HAP-1 (cell line): Measurements from ENCODE around the gene SEMA4D.

Experiments used
- DNase-seq, 2 experiments: peaks; one replicate each; pipeline ENCODE4 v3.0.0-alpha.2; 2016 to 2020; ENCODE audit warnings: low spot score in 2 of 2
- H3K27me3 ChIP-seq: fragments of 250-450 bp; sonication (Bioruptor Pico); 2 replicates; pipeline ENCODE4 v1.5.1; 2020; ENCODE audit warnings: low read depth, mild to moderate bottlenecking, moderate library complexity
- H3K36me3 ChIP-seq: fragments of 250-450 bp; sonication (Bioruptor Pico); replicated peaks from 2 replicates; pipeline ENCODE4 v1.5.1; 2020; ENCODE audit warnings: mild to moderate bottlenecking
- H3K4me1 ChIP-seq: fragments of 250-450 bp; sonication (Bioruptor Pico); 2 replicates; pipeline ENCODE4 v1.5.1; 2020; ENCODE audit warnings: mild to moderate bottlenecking
- H3K4me3 ChIP-seq: fragments of 250-450 bp; sonication (Bioruptor Pico); 2 replicates; pipeline ENCODE4 v1.5.1; 2020; ENCODE audit warnings: mild to moderate bottlenecking, moderate library complexity
- H3K9me3 ChIP-seq: fragments of 250-450 bp; sonication (Bioruptor Pico); 2 replicates; pipeline ENCODE4 v1.5.1; 2020; ENCODE audit warnings: mild to moderate bottlenecking, moderate library complexity
- in situ Hi-C: fragments of 300-500 bp; cut with MboI; formaldehyde crosslinking; loops from 3 replicates; pipeline ENCODE4 v1.14.3; 2020; ENCODE audit warnings: low sequenced_read_pairs, inconsistent platforms, mixed read lengths

SEMA4D gene

GRCh38 chr9:89420397-89421178 lies 77.3 kb downstream of the SEMA4D start:
- in situ Hi-C loops: no loop called here

GRCh38 chr9:89419978-89420394 lies 77.9 kb downstream of the SEMA4D start:
- H3K4me3 ChIP-seq: no peak overlapping the region
- H3K9me3 ChIP-seq: no peaks in the 10 kb centered on the region
- no peak for DNase-seq
- in situ Hi-C loops: no loop called here
- H3K4me1 ChIP-seq: no peaks in the 10 kb centered on the region
- no peaks in the 10 kb centered on the region for H3K27me3 ChIP-seq
- H3K36me3 ChIP-seq: no peaks in the 10 kb centered on the region

More at GRCh38 chr9:89420397-89421178, 77.3 kb downstream of the SEMA4D start:
- no peaks in the 10 kb centered on the region for H3K4me1 ChIP-seq
- no peaks in the 10 kb centered on the region for H3K9me3 ChIP-seq
- no peaks in the 10 kb centered on the region for H3K36me3 ChIP-seq
- no peak for DNase-seq
- H3K4me3 ChIP-seq: no peak overlapping the region
- H3K27me3 ChIP-seq: no peaks in the 10 kb centered on the region

- DNase-seq: no peak
- H3K9me3 ChIP-seq: no peaks in the 10 kb centered on the region
- in situ Hi-C loops: no loop called here
- H3K36me3 ChIP-seq: no peaks in the 10 kb centered on the region
- H3K4me1 ChIP-seq: no peaks in the 10 kb centered on the region
- H3K27me3 ChIP-seq: no peaks in the 10 kb centered on the region
- no peak overlapping the region for H3K4me3 ChIP-seq
Measured at GRCh38 chr9:89418882-89419640, 78.9 kb downstream of the SEMA4D start.

DNA sequence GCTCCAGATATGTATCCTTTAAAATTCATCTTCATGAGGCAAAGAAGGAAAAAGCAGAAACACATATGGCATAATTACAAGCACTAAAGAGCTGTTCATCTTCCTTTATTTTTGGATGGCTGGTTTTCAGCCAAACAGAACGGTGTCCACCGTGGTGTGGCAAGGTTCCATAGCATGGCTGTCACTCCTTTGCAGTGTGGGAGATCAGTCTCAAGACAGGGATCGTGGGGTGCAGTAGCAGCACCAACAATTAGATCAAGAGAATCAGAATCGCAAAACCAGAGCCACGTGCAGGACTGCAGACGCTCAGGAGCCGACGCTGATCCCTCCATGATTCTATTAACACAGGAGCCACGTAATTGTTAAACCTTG lies 79.5 kb downstream of the SEMA4D start:
- H3K27me3 ChIP-seq: no peaks in the 10 kb centered on the region
- no peaks in the 10 kb centered on the region for H3K36me3 ChIP-seq
- in situ Hi-C loops: no loop called here
- H3K9me3 ChIP-seq: no peaks in the 10 kb centered on the region
- H3K4me3 ChIP-seq: no peak overlapping the region
- H3K4me1 ChIP-seq: no peaks in the 10 kb centered on the region
- DNase-seq: no peak

DNA sequence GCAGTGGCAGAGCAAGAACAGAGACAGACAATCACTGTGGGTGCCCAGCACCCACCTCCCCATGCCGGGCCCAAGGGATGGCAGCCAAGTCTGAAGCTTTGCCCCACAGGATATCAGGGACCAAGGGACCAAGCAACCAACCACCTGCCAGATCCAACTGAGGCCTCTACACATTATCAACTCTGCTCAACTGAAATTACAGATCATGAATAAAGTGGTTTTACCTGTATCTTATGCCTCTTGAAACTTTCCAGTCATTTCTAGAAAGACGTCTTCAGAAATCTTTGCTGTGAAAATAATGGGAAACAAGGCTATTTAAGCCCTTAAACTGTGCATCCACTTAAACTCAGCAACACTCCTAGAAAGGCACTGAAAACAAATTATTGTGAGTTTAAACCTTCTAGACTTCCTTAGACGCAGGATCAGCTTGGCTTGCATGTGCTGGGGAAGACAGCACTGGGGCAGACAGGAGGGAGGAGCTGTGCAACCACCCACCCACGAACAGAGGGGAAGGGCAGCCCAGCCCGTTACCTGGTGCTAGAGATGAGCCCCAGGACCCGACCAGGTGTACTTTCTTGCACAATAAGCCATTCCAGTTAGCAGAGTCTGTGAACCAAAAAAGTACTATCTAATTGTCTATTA lies 80.0 kb downstream of the SEMA4D start:
- in situ Hi-C loops: no loop called here
- H3K27me3 ChIP-seq: no peaks in the 10 kb centered on the region
- DNase-seq: no peak
- no peaks in the 10 kb centered on the region for H3K9me3 ChIP-seq
- H3K4me1 ChIP-seq: no peaks in the 10 kb centered on the region
- H3K36me3 ChIP-seq: no peaks in the 10 kb centered on the region
- no peak overlapping the region for H3K4me3 ChIP-seq

GRCh38 chr9:89414670-89415324 lies 83.1 kb downstream of the SEMA4D start:
- Histone ChIP-seq H3K4me3 (no peak overlapping the region), H3K4me1 (no peaks in the 10 kb centered on the region), H3K36me3 (no peaks in the 10 kb centered on the region), H3K9me3 (no peaks in the 10 kb centered on the region), H3K27me3 (no peaks in the 10 kb centered on the region)
- in situ Hi-C loops: no loop called here
- DNase-seq: no peak

DNA sequence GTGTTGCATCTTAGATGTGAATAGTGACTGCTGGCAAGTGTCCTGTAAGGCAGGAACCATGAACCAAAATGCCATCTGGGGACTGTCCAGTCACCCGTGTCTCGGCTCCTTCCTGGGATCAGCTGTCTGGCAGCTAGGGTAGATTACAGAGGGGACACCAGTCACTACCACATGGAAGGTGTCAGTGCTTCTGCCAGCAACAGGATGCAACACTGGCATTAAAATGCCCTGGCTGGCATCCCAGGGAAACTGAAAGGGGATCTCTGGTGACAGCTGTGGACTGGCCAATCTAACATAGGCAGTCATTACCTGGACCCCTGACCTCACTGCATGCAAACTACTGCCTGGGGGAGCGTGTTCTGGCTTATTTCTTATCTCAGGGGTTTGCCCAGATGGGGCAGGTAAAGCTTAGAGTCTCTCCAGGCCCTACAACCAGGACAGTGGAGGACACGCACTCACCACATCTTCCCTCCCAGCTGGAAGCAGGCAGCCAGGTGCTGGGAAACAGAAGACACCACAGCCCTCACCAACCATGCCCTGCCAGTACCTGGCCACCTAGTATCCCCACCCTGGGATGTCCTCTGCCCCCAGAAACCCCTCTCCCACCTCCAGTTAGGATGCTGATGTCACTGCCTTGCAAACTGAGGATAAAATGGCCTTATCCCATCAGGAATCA lies 83.8 kb downstream of the SEMA4D start:
- Histone ChIP-seq H3K36me3 (no peaks in the 10 kb centered on the region), H3K9me3 (no peaks in the 10 kb centered on the region), H3K4me1 (no peaks in the 10 kb centered on the region), H3K4me3 (no peak overlapping the region), H3K27me3 (no peaks in the 10 kb centered on the region)
- DNase-seq: no peak
- in situ Hi-C loops: no loop called here

DNA sequence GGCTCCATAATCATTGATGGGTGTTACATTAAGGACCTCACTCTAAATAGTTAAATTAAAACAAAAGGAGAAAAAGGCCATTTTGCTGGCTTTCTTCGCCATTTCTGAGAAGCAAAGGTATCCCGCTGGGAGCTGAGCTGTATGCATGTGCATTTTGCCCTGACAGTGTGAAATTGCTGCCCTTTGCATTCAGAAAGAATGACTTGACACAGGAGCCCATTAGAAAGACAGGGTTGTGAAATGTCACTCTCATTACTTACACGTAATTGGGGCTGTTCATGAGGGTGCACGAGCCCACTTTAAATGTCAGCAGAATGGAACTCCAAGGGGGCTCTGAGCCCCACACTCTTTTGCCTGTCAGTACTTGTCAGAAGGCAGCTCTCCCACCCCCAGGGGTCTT lies 85.0 kb downstream of the SEMA4D start:
- Histone ChIP-seq H3K4me3 (no peak overlapping the region), H3K27me3 (no peaks in the 10 kb centered on the region), H3K36me3 (no peaks in the 10 kb centered on the region), H3K9me3 (no peaks in the 10 kb centered on the region), H3K4me1 (no peaks in the 10 kb centered on the region)
- in situ Hi-C loops: no loop called here
- DNase-seq: no peak

GRCh38 chr9:89412541-89412940 lies 85.4 kb downstream of the SEMA4D start:
- no peak overlapping the region for H3K4me3 ChIP-seq
- no peaks in the 10 kb centered on the region for H3K4me1 ChIP-seq
- in situ Hi-C loops: no loop called here
- no peaks in the 10 kb centered on the region for H3K36me3 ChIP-seq
- no peaks in the 10 kb centered on the region for H3K9me3 ChIP-seq
- no peak for DNase-seq
- no peaks in the 10 kb centered on the region for H3K27me3 ChIP-seq

- H3K4me1 ChIP-seq: no peaks in the 10 kb centered on the region
- DNase-seq: no peak
- in situ Hi-C loops: no loop called here
- no peaks in the 10 kb centered on the region for H3K36me3 ChIP-seq
- no peak overlapping the region for H3K4me3 ChIP-seq
- no peaks in the 10 kb centered on the region for H3K9me3 ChIP-seq
- H3K27me3 ChIP-seq: no peaks in the 10 kb centered on the region
Measured at GRCh38 chr9:89411759-89412158, 86.2 kb downstream of the SEMA4D start.

- DNase-seq: no peak
- H3K36me3 ChIP-seq: no peaks in the 10 kb centered on the region
- H3K9me3 ChIP-seq: no peaks in the 10 kb centered on the region
- no peaks in the 10 kb centered on the region for H3K4me1 ChIP-seq
- H3K4me3 ChIP-seq: no peak overlapping the region
- H3K27me3 ChIP-seq: no peaks in the 10 kb centered on the region
- in situ Hi-C loops: no loop called here
Measured at GRCh38 chr9:89410641-89411350, 87.1 kb downstream of the SEMA4D start.

GRCh38 chr9:89410022-89410421 lies 87.9 kb downstream of the SEMA4D start:
- no peak for DNase-seq
- no peaks in the 10 kb centered on the region for H3K27me3 ChIP-seq
- H3K36me3 ChIP-seq: no peaks in the 10 kb centered on the region

DNA sequence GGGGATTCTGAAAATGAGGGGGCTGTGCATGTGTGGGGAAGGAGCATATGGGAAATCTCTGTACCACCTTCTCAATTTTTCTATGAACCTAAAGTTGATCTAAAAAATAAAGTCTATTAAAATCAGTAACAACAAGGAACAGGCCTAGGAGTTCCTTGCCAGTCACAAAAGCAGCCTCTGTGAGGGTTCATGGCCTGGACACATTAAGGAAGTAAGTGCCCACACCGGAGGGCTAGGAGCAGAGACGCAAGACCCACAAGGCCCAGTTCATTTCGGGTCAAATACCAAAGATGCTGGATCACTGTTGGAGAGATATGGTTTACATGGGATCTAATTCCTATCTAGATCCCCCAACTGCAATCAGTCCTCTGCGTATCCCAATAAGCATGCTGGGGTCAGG lies 88.4 kb downstream of the SEMA4D start:
- no peaks in the 10 kb centered on the region for H3K27me3 ChIP-seq
- H3K4me1 ChIP-seq: no peaks in the 10 kb centered on the region
- no peak for DNase-seq
- no peak overlapping the region for H3K4me3 ChIP-seq
- H3K9me3 ChIP-seq: no peaks in the 10 kb centered on the region
- H3K36me3 ChIP-seq: no peaks in the 10 kb centered on the region
- in situ Hi-C loops: no loop called here

More at GRCh38 chr9:89410022-89410421, 87.9 kb downstream of the SEMA4D start:
- H3K9me3 ChIP-seq: no peaks in the 10 kb centered on the region
- no peak overlapping the region for H3K4me3 ChIP-seq
- in situ Hi-C loops: no loop called here
- no peaks in the 10 kb centered on the region for H3K4me1 ChIP-seq
